ENCODE data around the gene DLG2.

Gene DLG2

GRCh38 chr11:84663731-84664130, 963.4 kb downstream of the DLG2 start:
- DNase-seq (ENCODE audit: low read depth, low spot score) = no peak

- DNase-seq (ENCODE audit: low read depth, low spot score) = no peak
Measured at GRCh38 chr11:84660257-84660977, 966.7 kb downstream of the DLG2 start.

- no peak for DNase-seq (ENCODE audit: low read depth, low spot score)
Measured at GRCh38 chr11:84655712-84656111, 971.4 kb downstream of the DLG2 start.

GRCh38 chr11:84648471-84648870, 978.7 kb downstream of the DLG2 start:
- DNase-seq (ENCODE audit: low read depth, low spot score) = no peak

- DNase-seq (ENCODE audit: low read depth, low spot score) = no peak
Measured at GRCh38 chr11:84645988-84646694, 981.0 kb downstream of the DLG2 start.

- DNase-seq (ENCODE audit: low read depth, low spot score) = no peak
Measured at GRCh38 chr11:84642500-84642899, 984.6 kb downstream of the DLG2 start.

- no peak for DNase-seq (ENCODE audit: low read depth, low spot score)
Measured at GRCh38 chr11:84634309-84634708, 992.8 kb downstream of the DLG2 start.

GRCh38 chr11:84628871-84629620, 998.1 kb downstream of the DLG2 start:
- no peak for DNase-seq (ENCODE audit: low read depth, low spot score)

GRCh38 chr11:84626256-84626655, 1000.9 kb downstream of the DLG2 start:
- DNase-seq (ENCODE audit: low read depth, low spot score) = no peak

GRCh38 chr11:84612645-84613044, 1014.5 kb downstream of the DLG2 start:
- DNase-seq (ENCODE audit: low read depth, low spot score) = no peak

- no peak for DNase-seq (ENCODE audit: low read depth, low spot score)
Measured at GRCh38 chr11:84608837-84609196, 1018.3 kb downstream of the DLG2 start.

GRCh38 chr11:84607975-84608836, 1018.9 kb downstream of the DLG2 start:
- no peak for DNase-seq (ENCODE audit: low read depth, low spot score)

- no peak for DNase-seq (ENCODE audit: low read depth, low spot score)
Measured at GRCh38 chr11:84594602-84595001, 1032.5 kb downstream of the DLG2 start.

GRCh38 chr11:84590106-84590505, 1037.0 kb downstream of the DLG2 start:
- DNase-seq (ENCODE audit: low read depth, low spot score) = no peak

- no peak for DNase-seq (ENCODE audit: low read depth, low spot score)
Measured at GRCh38 chr11:84588131-84588829, 1038.9 kb downstream of the DLG2 start.

- no peak for DNase-seq (ENCODE audit: low read depth, low spot score)
Measured at GRCh38 chr11:84583106-84583505, 1044.0 kb downstream of the DLG2 start.

- DNase-seq (ENCODE audit: low read depth, low spot score) = no peak
Measured at GRCh38 chr11:84581083-84581482, 1046.1 kb downstream of the DLG2 start.

- no peak for DNase-seq (ENCODE audit: low read depth, low spot score)
Measured at GRCh38 chr11:84580428-84580827, 1046.7 kb downstream of the DLG2 start.

GRCh38 chr11:84573868-84574267, 1053.3 kb downstream of the DLG2 start:
- DNase-seq (ENCODE audit: low read depth, low spot score) = no peak

- no peak for DNase-seq (ENCODE audit: low read depth, low spot score)
Measured at GRCh38 chr11:84566671-84567070, 1060.5 kb downstream of the DLG2 start.

- no peak for DNase-seq (ENCODE audit: low read depth, low spot score)
Measured at GRCh38 chr11:84564867-84565184, 1062.3 kb downstream of the DLG2 start.
